K562 (cell line): ENCODE measurements around the gene LTN1. TPM values are rescaled to one million over a fixed set of nuclear protein-coding genes. Genes with fewer than 3 reads are reported as not detected.

ENCODE experiments used
- ATAC-seq: fragments of 200-7000 bp; cut with Tn5 transposase; 3 replicates; pipeline ENCODE4 v1.9.1; 2020; ENCODE audit warnings: moderate library complexity
- BruUV-seq: library from RNA; stranded (reverse); fragments of 400-500 nt; replicated peaks from 2 replicates; lab custom pipeline; 2021; lab: Mats Ljungman, UMichigan
- CTCF ChIA-PET: fragments of 300-600 bp; formaldehyde crosslinking; extraction: SDS; loops from one replicate; lab custom pipeline; 2021; ENCODE audit warnings: low intra/inter-chr PET ratio; lab: Yijun Ruan, JAX
- POLR2A ChIA-PET: fragments of 300-600, 350-650 bp; sonication (Branson Sonifier 250); formaldehyde crosslinking; extraction: SDS; loops from one replicate; lab custom pipeline; 2021; ENCODE audit warnings: antibody characterized with exemption, inconsistent platforms; lab: Yijun Ruan, JAX
- DNase-seq, 4 experiments: peaks; one replicate each; pipeline versions ENCODE4 v3.0.0 to v3.0.0-alpha.2; 2011 to 2018; ENCODE audit warnings: low spot score in 3 of 4, mixed read lengths in 3 of 4; ENCODE audit errors: extremely low read depth in 1 of 4
- FAIRE-seq: peaks from 2 replicates; lab custom pipeline; 2011; peaks lifted over from hg19 to GRCh38; lab: Jason Lieb, UNC
- H2AFZ ChIP-seq: 2 replicates; pipeline ENCODE4 v1.6.0; 2011; ENCODE audit warnings: low read depth, low read length, control low read depth, inconsistent platforms
- H3K27ac ChIP-seq: fragments of 200-600 bp; 3 replicates; pipeline ENCODE4 v1.8.0; 2011; ENCODE audit warnings: low read depth, mild to moderate bottlenecking, control low read depth, inconsistent platforms, low read length, moderate library complexity, mixed read lengths; ENCODE audit errors: extremely low read depth
- H3K27me3 ChIP-seq, 2 experiments: fragments of 300-600 bp in 1 of 2; 2 replicates in 1 of 2; 3 replicates in 1 of 2; pipeline versions ENCODE4 v1.6.0 to v1.8.0; 2011; ENCODE audit warnings: inconsistent platforms in 2 of 2, low read length in 2 of 2, mild to moderate bottlenecking in 1 of 2, mixed read lengths in 1 of 2, moderate library complexity in 1 of 2; ENCODE audit not compliant: control insufficient read depth in 2 of 2, insufficient read depth in 2 of 2
- H3K36me3 ChIP-seq: fragments of 300-600 bp; 3 replicates; pipeline ENCODE4 v1.8.0; 2011; ENCODE audit warnings: mild to moderate bottlenecking, low read length, inconsistent platforms; ENCODE audit not compliant: control insufficient read depth, insufficient read depth
- H3K4me1 ChIP-seq, 2 experiments: fragments of 200-600 bp in 1 of 2; replicated peaks in 1 of 2; 2 replicates in 1 of 2; 3 replicates in 1 of 2; pipeline versions ENCODE4 v1.5.1 to v1.8.0; 2011; ENCODE audit warnings: inconsistent platforms in 2 of 2, low read length in 2 of 2, mild to moderate bottlenecking in 1 of 2, mixed read lengths in 1 of 2, moderate library complexity in 1 of 2; ENCODE audit not compliant: control insufficient read depth in 2 of 2, insufficient read depth in 2 of 2
- H3K4me2 ChIP-seq: 2 replicates; pipeline ENCODE4 v1.6.1; 2011; ENCODE audit warnings: low read length, control low read depth, inconsistent platforms, mixed read lengths; ENCODE audit not compliant: insufficient read depth
- H3K4me3 ChIP-seq: fragments of 200-600 bp; sonication (generic), shearing (Covaris generic); 2 replicates; pipeline ENCODE4 v1.5.1; 2016; ENCODE audit warnings: control low read depth, inconsistent platforms
- H3K79me2 ChIP-seq: fragments of 200-600 bp; 3 replicates; pipeline ENCODE4 v1.8.0; 2011; ENCODE audit warnings: low read length, inconsistent platforms; ENCODE audit not compliant: control insufficient read depth, insufficient read depth
- H3K9ac ChIP-seq, 2 experiments: 2 replicates each; pipeline versions ENCODE4 v1.6.0 to v1.6.1; 2011; ENCODE audit warnings: low read depth in 2 of 2, low read length in 2 of 2, control low read depth in 1 of 2, inconsistent platforms in 1 of 2, mild to moderate bottlenecking in 1 of 2, mixed read lengths in 1 of 2; ENCODE audit not compliant: insufficient read depth in 1 of 2
- H3K9me1 ChIP-seq: one replicate; pipeline ENCODE4 v1.6.0; 2011; ENCODE audit warnings: inconsistent platforms, mild to moderate bottlenecking, low read length, moderate library complexity; ENCODE audit not compliant: control insufficient read depth, insufficient read depth
- H3K9me3 ChIP-seq: replicated peaks from 2 replicates; pipeline ENCODE4 v1.5.1; 2011; ENCODE audit warnings: low read depth, low read length, inconsistent platforms; ENCODE audit not compliant: control insufficient read depth, insufficient read depth
- H4K20me1 ChIP-seq: replicated peaks from 2 replicates; pipeline ENCODE4 v1.6.1; 2011; ENCODE audit warnings: low read length, inconsistent platforms, mixed read lengths; ENCODE audit not compliant: control insufficient read depth, insufficient read depth
- NFIC ChIP-seq: fragments of 450-650 bp; IDR thresholded peaks from 2 replicates; pipeline ENCODE4 v1.6.1; 2017; ENCODE audit warnings: mild to moderate bottlenecking, inconsistent platforms
- RBM25 ChIP-seq: fragments of 200-400 bp; formaldehyde crosslinking; IDR thresholded peaks from 2 replicates; pipeline ENCODE4 v1.6.1; 2018; ENCODE audit warnings: low read length, low read depth, moderate library complexity; ENCODE audit not compliant: severe bottlenecking
- ZNF146 ChIP-seq: IDR thresholded peaks from one replicate; pipeline ENCODE4 v1.6.1; 2018; ENCODE audit warnings: missing compliant biosample characterization; ENCODE audit not compliant: unreplicated experiment
- WGBS: fragments of 100-300 bp; shearing (Covaris generic); methylation state at CpG from one replicate; pipeline ENCODE4 v1.1.6; 2016; ENCODE audit warnings: low coverage, mixed read lengths; ENCODE audit not compliant: insufficient coverage; ENCODE audit errors: missing lambda C conversion rate; 5-methylcytosine and 5-hydroxymethylcytosine counted together
- in situ Hi-C: fragments of 300-500 bp; cut with MboI; formaldehyde crosslinking; loops from 4 replicates; pipeline ENCODE4 v1.15.0; 2018; ENCODE audit warnings: inconsistent platforms, mixed read lengths
- intact Hi-C: fragments of 100-400 bp; cut with micrococcal nuclease; formaldehyde crosslinking; loops from 2 replicates; pipeline ENCODE4 v1.14.2; 2022
- polyA plus RNA-seq, 8 experiments: library from polyadenylated mRNA; depleted of rRNA in 4 of 8; stranded (reverse) in 5 of 8; unstranded in 3 of 8; fragments of >200 nt; fragmentation: Nextera tagmentation in 2 of 8; fragmentation: Illumina TruSeq in 1 of 8; extraction: Ambion mirVana in 2 of 8; extraction: Trizol in 1 of 8; gene quantifications; 2 replicates each; pipeline versions ENCODE4 v1.2.1 to v1.2.3, GENCODE V29; 2011 to 2014; ENCODE audit warnings: inconsistent platforms in 1 of 8, missing spikeins in 1 of 8
- total RNA-seq, 7 experiments: library from RNA; depleted of rRNA in 6 of 7; stranded (reverse); fragments of >200 nt in 6 of 7; fragmentation: Illumina TruSeq in 2 of 7; extraction: Trizol in 2 of 7; gene quantifications; 2 replicates each; pipeline versions ENCODE4 v1.2.1 to v1.2.3, GENCODE V29; 2011 to 2021; ENCODE audit warnings: low replicate concordance in 1 of 7

LTN1 gene
- total and polyA plus RNA-seq, 9 of the 15 experiments (the other 6 are each of a cell fraction or from before 2014, with no cell fraction given), result 15.7 to 49.6 (median 28.7) TPM

GRCh38 chr21:28882345-28882744 lies 110.3 kb downstream of the LTN1 start:
- Histone ChIP-seq H3K4me1 (peaks cover 5 to 7% of the 10 kb centered on the region in 2 experiments; a peak in 3 of 5 replicates), H3K4me3 (no peak overlapping the region), H3K9me3 (no peaks in the 10 kb centered on the region)
- FAIRE-seq, result no peak
- peak; percentile 83 for TF ChIP-seq RBM25
- peak; percentile 78 for TF ChIP-seq ZNF146
- no peak for TF ChIP-seq NFIC
- TF ChIP-seq, all 486 proteins: peak for 2
- intact Hi-C loops (no loop called here), in situ Hi-C loops (no loop called here)
- Histone ChIP-seq H3K9me1 (no peaks in the 10 kb centered on the region), H2AFZ (no peak overlapping the region), H4K20me1 (no peaks in the 10 kb centered on the region), H3K4me2 (no peak overlapping the region), H3K79me2 (peaks cover 15% of the 10 kb centered on the region), H3K36me3 (peaks cover 29% of the 10 kb centered on the region; the same call in 2 of the 3 replicates), H3K27ac (no peak overlapping the region), H3K27me3 (no peaks in the 10 kb centered on the region), H3K9ac (no peak overlapping the region)
- no TSS peak for BruUV-seq
- DNase-seq (no peak), ATAC-seq (no peak)
- ChIA-PET POLR2A (interaction anchor here (1.4 kb wide), 1 partner anchor 11 kb away, joined by 3 read pairs; no protein-coding TSS in a partner anchor), CTCF (interaction anchor here (0.5 kb wide), 1 partner anchor 142 kb away, joined by 3 read pairs; the partner anchor contains the start of gene USP16)
- 47% methylated on average over 2 of the region's 2 CpGs for WGBS

Other genes with a start within 250 kb of the LTN1 start
- 4.6 and 6.4 TPM in 2 replicates for gene RWDD2B, start 26.5 kb upstream of the LTN1 start, total RNA-seq (2014; rRNA removed)
- 11.5 and 13.8 TPM in 2 replicates for gene RWDD2B, start 26.5 kb upstream of the LTN1 start, total RNA-seq (2014; rRNA removed; fragmentation: Illumina TruSeq; extraction: Trizol)
- 8.4 and 8.6 TPM in 2 replicates for gene RWDD2B, start 26.5 kb upstream of the LTN1 start, total RNA-seq (2015; rRNA removed; fragmentation: Illumina TruSeq; extraction: Trizol)
- gene RWDD2B, start 26.5 kb upstream of the LTN1 start, total RNA-seq (2021), result 9.8 and 10.3 TPM in 2 replicates
- 14.4 and 23.7 TPM in 2 replicates for gene RWDD2B, start 26.5 kb upstream of the LTN1 start, polyA plus RNA-seq (2011; rRNA removed)
- gene RWDD2B, start 26.5 kb upstream of the LTN1 start, polyA plus RNA-seq (2014; fragmentation: Illumina TruSeq; extraction: Trizol), result 12.5 and 13.8 TPM in 2 replicates
- gene RWDD2B, start 26.5 kb upstream of the LTN1 start, polyA plus RNA-seq (2014; fragmentation: Nextera tagmentation; extraction: Ambion mirVana), result 10 to 100 TPM; 27.9 to 31.8 TPM
- gene RWDD2B, start 26.5 kb upstream of the LTN1 start, polyA plus RNA-seq (2014; rRNA removed), result 12.3 and 14.7 TPM in 2 replicates
- 38.4 and 39.1 TPM in 2 replicates for gene USP16, start 31.8 kb upstream of the LTN1 start, total RNA-seq (2014; rRNA removed)
- 90.9 and 106 TPM in 2 replicates for gene USP16, start 31.8 kb upstream of the LTN1 start, total RNA-seq (2014; rRNA removed; fragmentation: Illumina TruSeq; extraction: Trizol)
- gene USP16, start 31.8 kb upstream of the LTN1 start, total RNA-seq (2015; rRNA removed; fragmentation: Illumina TruSeq; extraction: Trizol), result 77.4 and 85.7 TPM in 2 replicates
- 49.9 and 50.4 TPM in 2 replicates for gene USP16, start 31.8 kb upstream of the LTN1 start, total RNA-seq (2021)
- gene USP16, start 31.8 kb upstream of the LTN1 start, polyA plus RNA-seq (2011; rRNA removed), result 37.6 and 45.5 TPM in 2 replicates
- 60.7 and 65.1 TPM in 2 replicates for gene USP16, start 31.8 kb upstream of the LTN1 start, polyA plus RNA-seq (2014; fragmentation: Illumina TruSeq; extraction: Trizol)
- 10 to 100 TPM; 62.8 to 67.4 TPM for gene USP16, start 31.8 kb upstream of the LTN1 start, polyA plus RNA-seq (2014; fragmentation: Nextera tagmentation; extraction: Ambion mirVana)
- 39.8 and 45.4 TPM in 2 replicates for gene USP16, start 31.8 kb upstream of the LTN1 start, polyA plus RNA-seq (2014; rRNA removed)
- gene CCT8, start 80.8 kb upstream of the LTN1 start, total RNA-seq (2014; rRNA removed), result 431 and 451 TPM in 2 replicates
- 677 and 776 TPM in 2 replicates for gene CCT8, start 80.8 kb upstream of the LTN1 start, total RNA-seq (2014; rRNA removed; fragmentation: Illumina TruSeq; extraction: Trizol)
- 512 and 540 TPM in 2 replicates for gene CCT8, start 80.8 kb upstream of the LTN1 start, total RNA-seq (2015; rRNA removed; fragmentation: Illumina TruSeq; extraction: Trizol)
- gene CCT8, start 80.8 kb upstream of the LTN1 start, total RNA-seq (2021), result 573 and 579 TPM in 2 replicates
- 523 and 739 TPM in 2 replicates for gene CCT8, start 80.8 kb upstream of the LTN1 start, polyA plus RNA-seq (2011; rRNA removed)
- gene CCT8, start 80.8 kb upstream of the LTN1 start, polyA plus RNA-seq (2014; fragmentation: Illumina TruSeq; extraction: Trizol), result 701 and 741 TPM in 2 replicates
- gene CCT8, start 80.8 kb upstream of the LTN1 start, polyA plus RNA-seq (2014; fragmentation: Nextera tagmentation; extraction: Ambion mirVana), result 1,000 to 10,000 TPM in 1 of 2 experiments, 100 to 1,000 TPM in 1; 705 to 1,153 TPM
- gene CCT8, start 80.8 kb upstream of the LTN1 start, polyA plus RNA-seq (2014; rRNA removed), result 625 and 647 TPM in 2 replicates
- not detected in 2 replicates for gene MAP3K7CL, start 137.8 kb upstream of the LTN1 start, total RNA-seq (2014; rRNA removed)
- not detected in 2 replicates for gene MAP3K7CL, start 137.8 kb upstream of the LTN1 start, total RNA-seq (2014; rRNA removed; fragmentation: Illumina TruSeq; extraction: Trizol)
- gene MAP3K7CL, start 137.8 kb upstream of the LTN1 start, total RNA-seq (2015; rRNA removed; fragmentation: Illumina TruSeq; extraction: Trizol), result not detected in 2 replicates
- gene MAP3K7CL, start 137.8 kb upstream of the LTN1 start, total RNA-seq (2021), result 0.13 TPM in 1 of 2 replicates, not detected in the other
- 0.07 and 0.14 TPM in 2 replicates for gene MAP3K7CL, start 137.8 kb upstream of the LTN1 start, polyA plus RNA-seq (2011; rRNA removed)
- gene MAP3K7CL, start 137.8 kb upstream of the LTN1 start, polyA plus RNA-seq (2014; fragmentation: Illumina TruSeq; extraction: Trizol), result 0.10 TPM in 1 of 2 replicates, not detected in the other
- under 1 TPM in 1 of 2 experiments, not detected in 1; 0.15 TPM for gene MAP3K7CL, start 137.8 kb upstream of the LTN1 start, polyA plus RNA-seq (2014; fragmentation: Nextera tagmentation; extraction: Ambion mirVana)
- gene MAP3K7CL, start 137.8 kb upstream of the LTN1 start, polyA plus RNA-seq (2014; rRNA removed), result 0.13 TPM in 1 of 2 replicates, not detected in the other